H1 (cell line): Measurements from ENCODE around the gene TUBGCP6. TPM values are rescaled to one million over a fixed set of nuclear protein-coding genes. Genes with fewer than 3 reads are reported as not detected.

Source experiments
- CTCF ChIA-PET: fragments of 300-600 bp; sonication (Branson Sonifier 250); formaldehyde crosslinking; loops from one replicate; lab custom pipeline; 2021; ENCODE audit not compliant: partially characterized antibody; lab: Charles Lee
- POLR2A ChIA-PET: fragments of 300-600 bp; sonication (Branson Sonifier 250); formaldehyde crosslinking; loops from one replicate; lab custom pipeline; 2021; ENCODE audit warnings: inconsistent platforms; ENCODE audit not compliant: partially characterized antibody; lab: Charles Lee
- DNase-seq, 2 experiments: peaks; one replicate each; pipeline versions ENCODE4 v3.0.0 to v3.0.0-alpha.2; 2010 to 2022; ENCODE audit warnings: low spot score in 2 of 2, low read depth in 1 of 2, mixed read lengths in 1 of 2
- FAIRE-seq: peaks from 2 replicates; lab custom pipeline; 2011; peaks lifted over from hg19 to GRCh38; lab: Jason Lieb, UNC
- H2AFZ ChIP-seq: 2 replicates; pipeline ENCODE4 v1.8.1; 2012; ENCODE audit warnings: low read length, inconsistent platforms
- H2AK5ac ChIP-seq: 2 replicates; pipeline ENCODE4 v1.6.1; 2013; ENCODE audit warnings: low read depth, low read length
- H2BK120ac ChIP-seq: replicated peaks from 2 replicates; pipeline ENCODE3; 2013; ENCODE audit warnings: low read depth, low read length, inconsistent platforms
- H2BK12ac ChIP-seq: 2 replicates; pipeline ENCODE4 v1.6.1; 2013; ENCODE audit warnings: low read depth, low read length
- H2BK15ac ChIP-seq: 2 replicates; pipeline ENCODE4 v1.6.1; 2013; ENCODE audit warnings: low read length
- H2BK20ac ChIP-seq: 2 replicates; pipeline ENCODE4 v1.6.1; 2013; ENCODE audit warnings: low read length
- H2BK5ac ChIP-seq: 2 replicates; pipeline ENCODE4 v1.6.1; 2013; ENCODE audit warnings: low read depth, low read length
- H3K14ac ChIP-seq: 2 replicates; pipeline ENCODE4 v1.6.1; 2013; ENCODE audit warnings: inconsistent platforms; ENCODE audit not compliant: insufficient read length
- H3K18ac ChIP-seq: 2 replicates; pipeline ENCODE4 v1.6.1; 2013; ENCODE audit warnings: low read length; ENCODE audit errors: extremely low read depth
- H3K23ac ChIP-seq: 2 replicates; pipeline ENCODE4 v1.6.1; 2013; ENCODE audit warnings: inconsistent platforms; ENCODE audit not compliant: insufficient read length
- H3K23me2 ChIP-seq: 2 replicates; pipeline ENCODE4 v1.6.1; 2013; ENCODE audit warnings: low read depth, low read length
- H3K27ac ChIP-seq: 2 replicates; pipeline ENCODE4 v1.6.1; 2011; ENCODE audit warnings: low read depth, low read length, inconsistent platforms
- H3K27me3 ChIP-seq, 4 experiments: replicated peaks in 1 of 4; 1 replicate in 1 of 4; 2 replicates in 3 of 4; pipeline versions ENCODE4 v1.6.1 to v1.8.1; 2011 to 2013; ENCODE audit warnings: low read length in 3 of 4, mild to moderate bottlenecking in 3 of 4, inconsistent platforms in 2 of 4, mixed read lengths in 2 of 4, moderate library complexity in 1 of 4; ENCODE audit not compliant: control insufficient read depth in 3 of 4, insufficient read depth in 3 of 4; ENCODE audit errors: extremely low read depth in 1 of 4
- H3K36me3 ChIP-seq, 4 experiments: 2 replicates each; pipeline versions ENCODE4 v1.6.1 to v1.8.1; 2011 to 2013; ENCODE audit warnings: mild to moderate bottlenecking in 4 of 4, low read length in 3 of 4, moderate library complexity in 2 of 4, control low read depth in 1 of 4, inconsistent platforms in 1 of 4; ENCODE audit not compliant: insufficient read depth in 4 of 4, control insufficient read depth in 2 of 4
- H3K4ac ChIP-seq: replicated peaks from 2 replicates; pipeline ENCODE3; 2013; ENCODE audit warnings: low read length, low read depth, mixed read lengths, inconsistent platforms; ENCODE audit not compliant: insufficient read length
- H3K4me1 ChIP-seq, 4 experiments: replicated peaks in 1 of 4; 1 replicate in 1 of 4; 2 replicates in 3 of 4; pipeline versions ENCODE4 v1.6.1 to v1.8.1; 2011 to 2013; ENCODE audit warnings: low read length in 3 of 4, inconsistent platforms in 2 of 4, mixed read lengths in 1 of 4; ENCODE audit not compliant: insufficient read depth in 4 of 4, control insufficient read depth in 3 of 4
- H3K4me2 ChIP-seq, 2 experiments: 2 replicates each; pipeline versions ENCODE4 v1.6.1 to v1.8.1; 2011 to 2013; ENCODE audit warnings: low read depth in 2 of 2, low read length in 2 of 2, control low read depth in 1 of 2, inconsistent platforms in 1 of 2, mild to moderate bottlenecking in 1 of 2; ENCODE audit not compliant: insufficient read depth in 1 of 2
- H3K4me3 ChIP-seq, 4 experiments: fragments of 200-600, 300-600 bp in 1 of 4; sonication (generic), shearing (Covaris generic), sonication (Bioruptor Twin) in 1 of 4; 2 replicates each; pipeline versions ENCODE4 v1.5.1 to v1.8.1; 2011 to 2016; ENCODE audit warnings: low read length in 4 of 4, low read depth in 3 of 4, control low read depth in 2 of 4, inconsistent platforms in 2 of 4, mild to moderate bottlenecking in 2 of 4, mixed read lengths in 1 of 4, moderate library complexity in 1 of 4; ENCODE audit not compliant: insufficient read depth in 2 of 4; ENCODE audit errors: extremely low read depth in 1 of 4
- H3K56ac ChIP-seq: replicated peaks from 2 replicates; pipeline ENCODE3; 2013; ENCODE audit warnings: low read depth, mild to moderate bottlenecking, mixed read lengths, low read length, inconsistent platforms; ENCODE audit not compliant: insufficient read length
- H3K79me1 ChIP-seq: 2 replicates; pipeline ENCODE4 v1.6.1; 2013; ENCODE audit warnings: low read depth, low read length, control low read depth
- H3K79me2 ChIP-seq, 2 experiments: 2 replicates each; pipeline versions ENCODE4 v1.6.1 to v1.8.1; 2012 to 2013; ENCODE audit warnings: low read length in 2 of 2, mild to moderate bottlenecking in 2 of 2, inconsistent platforms in 1 of 2; ENCODE audit not compliant: insufficient read depth in 2 of 2, control insufficient read depth in 1 of 2
- H3K9ac ChIP-seq, 4 experiments: replicated peaks in 1 of 4; 1 replicate in 1 of 4; 2 replicates in 3 of 4; pipeline versions ENCODE4 v1.6.1 to v1.8.1; 2011 to 2013; ENCODE audit warnings: low read depth in 3 of 4, low read length in 3 of 4, control low read depth in 2 of 4, mild to moderate bottlenecking in 2 of 4, moderate library complexity in 2 of 4, inconsistent platforms in 1 of 4; ENCODE audit errors: extremely low read depth in 1 of 4
- H3K9me3 ChIP-seq, 2 experiments: 2 replicates each; pipeline versions ENCODE4 v1.6.1 to v1.8.1; 2012 to 2013; ENCODE audit warnings: mild to moderate bottlenecking in 2 of 2, moderate library complexity in 2 of 2, control low read depth in 1 of 2, inconsistent platforms in 1 of 2, low read depth in 1 of 2, low read length in 1 of 2, mixed read lengths in 1 of 2; ENCODE audit not compliant: insufficient read depth in 2 of 2
- H4K20me1 ChIP-seq, 2 experiments: replicated peaks in 1 of 2; 2 replicates each; pipeline versions ENCODE3 to v1.8.1; 2011 to 2013; ENCODE audit warnings: inconsistent platforms in 2 of 2, low read length in 2 of 2, mild to moderate bottlenecking in 1 of 2; ENCODE audit not compliant: insufficient read depth in 2 of 2, control insufficient read depth in 1 of 2
- H4K5ac ChIP-seq: 2 replicates; pipeline ENCODE4 v1.6.1; 2013; ENCODE audit warnings: low read length, low read depth, mixed read lengths, inconsistent platforms; ENCODE audit not compliant: insufficient read length
- H4K8ac ChIP-seq: 2 replicates; pipeline ENCODE4 v1.8.0; 2013; ENCODE audit warnings: mild to moderate bottlenecking, moderate library complexity, low read length, inconsistent platforms; ENCODE audit not compliant: insufficient read depth; ENCODE audit errors: extremely low read depth
- H4K91ac ChIP-seq: replicated peaks from 2 replicates; pipeline ENCODE3; 2013; ENCODE audit warnings: low read length, mixed read lengths, inconsistent platforms; ENCODE audit not compliant: insufficient read length
- BRCA1 ChIP-seq: IDR thresholded peaks from 2 replicates; pipeline ENCODE4 v1.6.1; 2012; ENCODE audit warnings: low read depth, low read length, improper control_type of control experiment
- EZH2 ChIP-seq: fragments of 200-600 bp; sonication (generic); IDR thresholded peaks from 2 replicates; pipeline ENCODE4 v1.7.1; 2012; ENCODE audit warnings: low read depth, mild to moderate bottlenecking, moderate library complexity, low read length, inconsistent platforms; ENCODE audit not compliant: severe bottlenecking
- HDAC2 ChIP-seq, 2 experiments: fragments of 300-600 bp in 1 of 2; sonication (generic) in 1 of 2; IDR thresholded peaks; 2 replicates each; pipeline ENCODE4 v1.6.1; 2011 to 2012; ENCODE audit warnings: low read depth in 2 of 2, low read length in 2 of 2, mild to moderate bottlenecking in 2 of 2, moderate library complexity in 2 of 2, borderline replicate concordance in 1 of 2, inconsistent platforms in 1 of 2
- JUND ChIP-seq: IDR thresholded peaks from 2 replicates; pipeline ENCODE4 v1.6.1; 2011; ENCODE audit warnings: mild to moderate bottlenecking, improper control_type of control experiment, low read length
- MAX ChIP-seq: IDR thresholded peaks from 2 replicates; pipeline ENCODE4 v1.6.1; 2012; ENCODE audit warnings: inconsistent platforms
- SP2 ChIP-seq: IDR thresholded peaks from 2 replicates; pipeline ENCODE4 v1.6.1; 2012; ENCODE audit warnings: mild to moderate bottlenecking, low read length, inconsistent platforms
- TCF12 ChIP-seq: IDR thresholded peaks from 2 replicates; pipeline ENCODE4 v1.6.1; 2011; ENCODE audit warnings: low read depth, mild to moderate bottlenecking, low read length
- USF2 ChIP-seq: IDR thresholded peaks from 2 replicates; pipeline ENCODE4 v1.6.1; 2011; ENCODE audit warnings: low read length, improper control_type of control experiment
- WGBS, 2 experiments: shearing (Covaris generic) in 1 of 2; methylation state at CpG; one replicate each; pipeline versions ENCODE4 v1.1.6 to v1.1.7; 2013 to 2015; ENCODE audit warnings: low lambda C conversion rate in 2 of 2, mixed read lengths in 2 of 2, inconsistent platforms in 1 of 2, low coverage in 1 of 2, missing lambda C conversion rate in 1 of 2; ENCODE audit not compliant: insufficient replicate concordance in 2 of 2, insufficient coverage in 1 of 2, insufficient read length in 1 of 2; ENCODE audit errors: extremely low coverage in 1 of 2, missing lambda C conversion rate in 1 of 2; 5-methylcytosine and 5-hydroxymethylcytosine counted together
- polyA plus RNA-seq, 7 experiments: library from polyadenylated mRNA; depleted of rRNA in 3 of 7; stranded (reverse) in 5 of 7; unstranded in 2 of 7; fragments of >200 nt in 5 of 7; fragments of 200-250 nt in 2 of 7; gene quantifications; 1 replicate in 5 of 7; 2 replicates in 1 of 7; 4 replicates in 1 of 7; pipeline versions ENCODE4 v1.2.1 to v1.2.3, GENCODE V29; 2011 to 2013; ENCODE audit warnings: missing spikeins in 2 of 7, mixed read lengths in 2 of 7
- total RNA-seq: library from RNA; stranded (reverse); fragmentation: NEBNext Ultra II Directional; extraction: Animal tissue kit (Norgen Biotek cat#: 25700); gene quantifications from 2 replicates; pipeline ENCODE4 v1.2.1, GENCODE V29; 2021

Gene TUBGCP6
- total and polyA plus RNA-seq, 2 of the 8 experiments (the other 6 are each of a cell fraction or from before 2014, with no cell fraction given): 24.2 to 24.7 TPM

- no peak overlapping the region for H3K56ac ChIP-seq
- H3K79me1 ChIP-seq: no peaks in the 10 kb centered on the region
- peaks cover 5 to 8% of the 10 kb centered on the region in 2 experiments for H4K20me1 ChIP-seq
- ChIA-PET POLR2A (interaction anchor here (1.1 kb wide), 2 partner anchors 12 to 15 kb away, joined by 3 to 4 read pairs; partner anchors contain the start of gene HDAC10), CTCF (interaction anchor here (0.6 to 4.7 kb wide), 10 partner anchors 11 to 237 kb away, joined by 3 to 26 read pairs (median 4); partner anchors contain the start of gene HDAC10)
- peak overlapping the region; percentile 20; the same call in 1 of the 2 replicates for H3K18ac ChIP-seq
- no peak overlapping the region for H3K23ac ChIP-seq
- peaks cover 1 to 35% (median 25%) of the 10 kb centered on the region in 4 experiments; a peak in 6 of 7 replicates for H3K27me3 ChIP-seq
- H4K5ac ChIP-seq: no peak overlapping the region
- peaks cover 0 to 20% (median 10%) of the 10 kb centered on the region in 4 experiments; a peak in 6 of 7 replicates for H3K4me1 ChIP-seq
- WGBS, 2 experiments: 85% methylated on average over 9 of the region's 9 CpGs; no CpG with 5 or more reads in 1 of the 2 experiments
- H3K4me3 ChIP-seq: no peak overlapping the region
- no peak overlapping the region; the same call in 1 of the 2 replicates for H4K8ac ChIP-seq
- DNase-seq: no peak
- H2BK15ac ChIP-seq: peak overlapping the region; percentile 88
- FAIRE-seq: no peak
- no peak overlapping the region for H3K27ac ChIP-seq
- H2BK20ac ChIP-seq: 0 out of 2 replicates have a peak overlapping the region, but pooled peaks have one; percentile 48
- H3K36me3 ChIP-seq: no peaks in the 10 kb centered on the region
- no peak overlapping the region for H3K4me2 ChIP-seq
- H2BK120ac ChIP-seq: no peak overlapping the region
- H4K91ac ChIP-seq: no peak overlapping the region
- no peak overlapping the region for H3K4ac ChIP-seq
- no peak overlapping the region for H2AFZ ChIP-seq
- peaks cover 6% of the 10 kb centered on the region; the same call in 1 of the 2 replicates for H3K23me2 ChIP-seq
- H3K9ac ChIP-seq: no peak overlapping the region
- peaks cover 0 to 10% of the 10 kb centered on the region in 2 experiments; a peak in 1 of 4 replicates for H3K9me3 ChIP-seq
- H3K14ac ChIP-seq: no peak overlapping the region
- H2AK5ac ChIP-seq: no peak overlapping the region
- H2BK12ac ChIP-seq: peak overlapping the region; percentile 80; the same call in 1 of the 2 replicates
- no peaks in the 10 kb centered on the region for H3K79me2 ChIP-seq
- peak overlapping the region; percentile 52; the same call in 1 of the 2 replicates for H2BK5ac ChIP-seq
- TF ChIP-seq BRCA1: no peak
- no peak for TF ChIP-seq MAX
- no peak for TF ChIP-seq USF2
- TF ChIP-seq SP2: no peak
- TF ChIP-seq TCF12: no peak
- no peak for TF ChIP-seq JUND
- TF ChIP-seq HDAC2 (IDR thresholded peaks at IDR 0.05; ENCODE audit: borderline replicate concordance in 1 of 2, low read depth in 2 of 2, low read length in 2 of 2): no peak
- no peak for TF ChIP-seq EZH2
Measured at GRCh38 chr22:50262973-50263617, 18.3 kb upstream of the TUBGCP6 start.
